GM21526 (cell line): ENCODE data around the gene TTLL12.

ENCODE experiments used
- ATAC-seq: cut with Tn5 transposase; IDR thresholded peaks from one replicate; pipeline ENCODE4 v1.9.1; 2021; ENCODE audit warnings: moderate library complexity; ENCODE audit not compliant: unreplicated experiment, low FRiP score

The TTLL12 gene

DNA sequence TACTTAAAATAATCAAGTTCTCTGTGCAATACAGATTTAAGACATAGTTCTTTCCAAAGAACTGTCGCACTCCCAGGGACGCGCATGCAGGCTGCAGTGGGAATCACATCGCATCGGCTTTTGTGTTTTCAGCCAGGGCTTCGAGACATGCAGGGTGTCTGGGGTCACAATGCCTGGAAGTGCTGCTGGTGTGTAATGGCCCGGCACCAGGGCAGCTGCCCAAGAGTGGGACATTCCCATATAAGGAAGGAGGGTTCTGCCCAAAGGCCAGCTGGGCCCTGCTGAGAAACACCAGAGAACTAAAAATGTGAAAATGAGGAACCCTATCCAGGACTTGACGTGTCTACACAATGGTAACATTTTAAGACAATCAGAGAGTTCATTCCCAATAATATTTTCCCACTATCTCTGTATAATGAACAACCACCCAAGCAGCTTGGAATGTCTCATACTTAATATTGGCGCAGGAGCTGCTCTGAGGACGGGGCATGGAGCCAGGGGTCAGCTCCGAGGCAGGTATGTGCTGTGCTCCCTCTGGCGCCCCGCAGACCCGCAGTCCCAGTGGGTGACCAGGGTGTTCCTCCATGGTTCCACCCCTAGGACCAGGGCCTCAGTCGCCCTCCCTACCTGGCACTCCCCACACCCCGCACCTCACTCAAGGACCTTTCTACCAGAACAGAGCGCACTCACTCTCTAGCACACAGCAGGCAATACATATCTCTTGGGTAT, 55.0 kb downstream of the TTLL12 start:
- no peak for ATAC-seq

DNA sequence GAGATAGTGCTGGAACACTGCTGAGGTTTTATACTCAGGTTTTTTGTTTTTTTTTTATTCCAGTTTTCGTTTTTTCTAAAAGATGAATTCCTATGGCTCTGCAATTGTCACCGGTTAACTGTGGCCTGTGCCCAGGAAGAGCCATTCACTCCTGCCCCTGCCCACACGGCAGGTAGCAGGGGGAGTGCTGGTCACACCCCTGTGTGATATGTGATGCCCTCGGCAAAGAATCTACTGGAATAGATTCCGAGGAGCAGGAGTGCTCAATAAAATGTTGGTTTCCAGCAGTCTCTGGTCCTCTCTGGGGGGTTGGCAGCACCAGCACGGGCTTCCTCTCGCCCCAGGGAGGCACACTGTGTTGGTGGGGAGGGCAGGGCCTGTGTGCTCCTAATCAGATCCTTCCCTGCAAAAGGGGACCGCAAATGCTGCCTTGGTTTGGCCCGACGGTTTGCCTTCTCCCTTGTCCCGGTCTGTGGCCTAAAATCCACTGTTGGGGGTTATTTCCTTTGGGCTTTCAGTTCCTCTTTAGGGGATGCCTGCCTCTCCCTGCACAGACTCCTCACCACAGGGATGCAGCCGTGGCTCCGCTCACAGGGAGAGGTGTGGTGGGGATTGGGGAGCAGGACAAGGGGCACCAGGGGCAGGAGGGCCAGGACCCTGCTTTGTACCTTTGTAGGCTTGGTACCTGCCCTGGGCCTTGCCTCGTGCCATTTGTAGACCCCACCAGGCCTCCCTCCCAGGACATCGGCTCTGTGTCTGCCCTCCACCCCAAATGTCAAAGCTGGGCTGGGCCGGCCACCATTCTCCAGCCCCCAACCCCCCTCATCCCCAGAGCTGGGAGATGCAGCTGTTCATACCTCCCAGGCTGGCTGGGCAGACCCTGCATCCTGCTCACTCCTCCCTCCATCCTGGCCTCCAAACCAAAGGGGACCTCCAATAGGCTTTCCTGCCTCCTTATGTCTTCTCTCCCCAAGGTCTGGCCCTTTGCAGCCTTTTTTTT, 57.2 kb downstream of the TTLL12 start:
- ATAC-seq, result no peak

DNA sequence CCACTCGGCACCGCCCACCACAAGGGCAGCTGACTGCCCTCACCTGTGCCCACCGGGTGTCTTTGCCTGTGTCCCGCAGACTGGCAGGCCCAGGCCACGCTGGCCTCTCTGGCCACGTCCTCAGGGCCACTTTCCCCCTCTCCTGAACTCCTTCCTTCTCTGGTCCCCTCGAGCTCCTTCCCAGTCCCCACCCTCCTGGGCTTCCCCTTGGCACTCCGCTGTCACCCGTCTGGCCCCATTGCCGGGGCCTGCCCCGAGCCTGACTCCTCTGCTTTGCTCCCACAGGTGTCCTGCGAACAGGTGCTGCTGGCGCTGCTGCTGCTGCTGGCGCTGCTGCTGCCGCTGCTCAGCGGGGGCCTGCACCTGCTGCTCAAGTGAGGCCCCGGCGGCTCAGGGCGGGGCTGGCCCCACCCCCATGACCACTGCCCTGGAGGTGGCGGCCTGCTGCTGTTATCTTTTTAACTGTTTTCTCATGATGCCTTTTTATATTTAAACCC, 58.0 kb downstream of the TTLL12 start:
- ATAC-seq, result no peak

DNA sequence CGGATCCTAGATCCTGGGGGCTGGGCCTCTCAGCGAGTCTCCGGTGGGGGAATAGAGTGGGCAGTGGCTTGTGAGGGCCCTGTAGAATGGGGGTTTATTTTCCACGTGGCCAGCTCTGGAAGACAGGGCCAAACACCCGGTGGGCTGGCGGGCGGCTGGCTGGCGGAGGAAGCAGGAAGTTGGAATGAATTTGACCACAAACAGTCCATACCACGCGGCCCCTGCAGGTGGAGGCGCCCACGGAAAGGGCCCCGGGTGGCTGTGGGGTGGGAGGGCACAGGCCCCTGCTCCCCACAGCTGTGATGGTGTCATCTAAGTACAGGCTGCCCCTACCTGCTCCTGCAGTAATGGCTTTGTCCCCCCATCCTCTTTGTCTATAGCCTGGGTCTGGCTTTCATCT, 58.8 kb downstream of the TTLL12 start:
- no peak for ATAC-seq

DNA sequence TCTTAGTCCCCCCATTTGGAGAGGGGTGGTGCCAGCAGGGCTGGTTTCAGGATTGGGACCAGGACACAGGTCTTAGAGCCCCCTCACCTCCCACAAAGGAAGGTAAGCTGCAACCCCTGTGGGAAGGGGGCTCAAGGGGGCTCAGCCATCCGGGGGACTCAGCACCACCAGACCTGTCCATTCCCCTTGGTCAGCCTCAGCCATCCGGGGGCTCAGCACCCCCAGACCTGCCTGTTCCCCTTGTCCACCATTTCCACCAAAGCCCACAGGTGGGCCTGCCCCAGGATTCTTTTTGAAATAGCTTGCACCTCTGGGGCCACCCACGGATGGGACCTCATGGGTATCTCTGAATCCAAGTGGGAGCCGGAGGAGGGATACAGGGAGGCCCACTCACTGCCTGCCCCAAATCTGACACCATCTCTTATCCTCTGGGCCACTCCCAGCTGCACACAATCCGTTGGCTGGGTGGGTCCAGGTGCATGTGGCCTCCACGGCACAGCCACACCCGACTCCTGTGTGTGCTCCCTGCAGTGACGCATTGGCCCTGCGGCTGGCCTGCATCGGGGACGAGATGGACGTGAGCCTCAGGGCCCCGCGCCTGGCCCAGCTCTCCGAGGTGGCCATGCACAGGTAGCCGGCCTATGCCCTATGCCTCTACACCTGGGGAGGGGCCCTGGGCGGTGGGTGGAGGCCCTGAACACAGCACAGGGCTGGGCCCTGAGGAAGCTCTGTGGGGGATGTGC, 59.6 kb downstream of the TTLL12 start:
- ATAC-seq, result no peak

DNA sequence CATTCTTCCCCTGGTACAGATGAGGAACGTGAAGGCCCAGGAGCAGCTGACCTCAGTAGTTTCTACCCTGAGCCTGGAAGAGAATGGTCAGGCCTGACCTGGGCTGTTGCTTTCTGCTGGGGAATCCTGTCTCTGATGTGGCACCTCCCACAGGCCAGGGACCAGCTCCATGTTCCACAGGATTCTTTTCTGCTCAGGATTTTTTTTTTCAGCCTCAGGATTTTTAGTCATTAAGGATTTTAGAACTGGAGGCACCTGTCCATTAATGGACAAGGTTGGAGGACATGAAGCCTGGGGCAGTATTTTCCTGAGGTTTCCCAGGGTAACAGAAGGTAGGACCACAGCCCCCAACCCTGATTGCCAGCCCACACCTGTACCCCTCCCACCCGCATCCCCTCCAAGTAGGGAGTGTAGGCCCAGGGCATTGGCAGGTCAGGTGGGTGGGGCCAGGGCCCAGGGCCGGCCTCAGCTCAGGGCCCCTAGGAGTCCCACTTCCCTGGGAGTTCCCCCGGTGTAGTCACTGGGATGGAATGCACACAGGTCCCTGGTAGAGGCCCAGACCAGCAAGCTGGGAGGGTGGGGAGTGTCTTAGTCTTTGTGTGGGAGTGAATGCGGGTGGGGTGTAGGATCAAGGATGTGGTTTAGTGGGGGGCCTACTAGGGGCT, 60.3 kb downstream of the TTLL12 start:
- no peak for ATAC-seq

DNA sequence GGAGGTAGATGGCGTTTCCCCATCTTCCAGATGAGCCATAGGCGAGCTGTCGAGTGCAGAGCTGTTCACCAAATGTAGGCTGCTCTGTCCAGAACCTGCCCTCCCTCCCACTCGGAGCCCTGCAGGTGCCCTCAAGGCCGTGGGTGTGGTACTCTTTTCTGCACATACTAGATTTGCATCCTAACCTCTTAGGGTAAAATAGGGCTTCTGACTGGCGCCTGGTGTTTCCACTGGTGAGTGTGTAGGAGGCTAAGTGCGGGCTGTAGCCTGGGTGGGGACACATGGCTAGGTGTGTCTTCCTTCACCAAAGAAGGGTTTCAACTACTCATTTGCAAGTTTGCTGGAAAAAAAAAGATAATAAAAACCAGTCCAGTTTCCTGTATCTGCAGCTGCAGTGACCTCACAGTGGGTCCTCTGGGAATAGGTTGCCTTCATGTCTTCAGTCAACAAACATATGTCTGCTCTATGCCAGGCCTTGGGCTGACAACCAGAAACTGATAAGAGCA, 67.9 kb downstream of the TTLL12 start:
- no peak for ATAC-seq

DNA sequence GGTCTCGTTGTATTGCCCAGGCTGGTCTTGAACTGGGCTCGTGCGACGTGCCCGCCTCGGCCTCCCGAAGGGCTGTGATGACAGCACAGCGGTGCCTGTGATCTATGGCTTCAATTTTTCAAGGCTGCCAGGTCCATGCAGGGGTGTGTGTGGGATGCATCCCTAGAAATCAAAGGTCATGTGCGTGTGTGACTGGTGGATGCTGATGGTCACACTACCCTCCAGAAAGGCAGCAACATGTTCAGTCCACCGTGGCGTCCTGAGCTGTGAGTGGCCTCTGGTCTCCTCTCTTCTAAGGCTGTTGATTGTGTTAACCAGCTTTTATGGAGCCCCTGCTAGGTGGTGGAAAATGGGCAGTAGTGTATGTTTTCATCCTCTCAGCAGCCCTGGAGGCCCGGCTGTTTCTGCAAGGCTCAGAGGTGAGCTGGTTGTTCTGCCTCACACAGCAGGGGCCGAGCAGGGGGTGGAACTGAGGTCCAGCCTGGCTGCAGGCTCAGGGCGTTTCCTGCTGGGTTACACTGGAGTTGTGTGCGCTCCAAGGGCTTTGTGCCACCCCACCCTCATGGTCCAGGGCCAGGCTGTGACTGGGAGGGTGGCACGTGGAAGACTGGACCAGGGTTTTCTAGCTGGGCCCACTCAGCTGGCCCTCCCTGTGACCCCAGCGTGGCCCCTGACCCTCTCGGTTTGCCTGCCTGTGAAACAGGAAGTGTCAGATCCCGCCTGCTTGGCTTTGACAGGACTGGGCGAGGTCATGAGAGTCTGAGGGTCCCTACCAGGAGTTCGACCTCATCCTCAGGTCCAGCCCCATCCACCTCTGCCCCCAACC, 68.7 kb downstream of the TTLL12 start:
- no peak for ATAC-seq

DNA sequence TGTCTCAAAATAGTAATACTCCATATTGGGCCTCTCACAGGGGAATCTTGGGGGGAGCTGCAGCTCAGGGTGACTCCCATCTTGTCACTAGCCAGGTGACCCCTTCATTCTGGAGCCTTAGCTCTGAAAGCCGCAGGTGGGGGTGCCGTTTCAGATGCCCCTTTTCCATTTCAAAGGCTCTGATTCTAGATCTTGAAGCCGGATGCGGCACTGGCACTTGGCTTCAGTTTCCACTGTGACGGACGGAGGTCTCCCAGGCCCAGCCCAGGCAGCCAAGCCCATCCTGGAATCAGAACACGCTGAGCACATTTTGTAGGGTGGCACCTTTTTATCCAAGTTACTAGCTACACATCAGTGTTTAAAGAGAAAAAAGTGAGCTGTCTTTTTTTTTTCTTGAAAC, 70.0 kb downstream of the TTLL12 start:
- ATAC-seq, result no peak
